PC-9 (cell line): ENCODE results near the gene HPCAL4.

ENCODE experiments used
- CTCF ChIP-seq: fragments of 200-600 bp; sonication (generic); conservative IDR thresholded peaks from 2 replicates; pipeline ENCODE4 v1.6.1; 2017; ENCODE audit warnings: mixed run types, antibody characterized with exemption, mild to moderate bottlenecking, moderate library complexity
- EZH2 ChIP-seq: fragments of 200-600 bp; sonication (generic); IDR thresholded peaks from 2 replicates; pipeline ENCODE4 v1.8.0; 2017; ENCODE audit warnings: antibody characterized with exemption, low read depth

DNA sequence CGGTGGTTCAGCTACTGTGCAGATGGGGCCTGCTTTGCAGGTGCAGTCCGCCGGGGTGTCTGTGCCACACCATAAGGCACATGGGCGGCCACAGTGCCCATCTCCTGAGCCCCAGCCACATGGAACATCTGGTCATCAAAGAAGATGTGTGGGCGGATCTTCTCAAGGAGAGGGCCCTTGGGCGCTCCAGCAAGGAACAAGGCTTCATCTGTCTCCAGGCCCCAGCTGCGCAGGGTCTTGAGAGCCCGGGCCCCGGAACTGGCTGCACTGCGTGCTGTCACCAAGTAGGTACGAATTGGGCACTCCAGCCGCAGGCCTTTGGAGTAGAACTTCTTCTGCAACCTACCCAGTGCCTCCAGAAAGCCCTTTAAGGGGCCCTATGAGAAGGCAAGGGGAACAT is 32.1 kb downstream of the HPCAL4 start:
- TF ChIP-seq CTCF (no peak), EZH2 (no peak)
